Erythroblast (primary cell): Measurements from ENCODE around the gene FSCB.

Source experiments
- DNase-seq, 2 experiments: peaks; one replicate each; lab custom pipeline; 2025; lab: John Stamatoyannopoulos, UW
- GATA1 ChIP-seq: IDR thresholded peaks from 2 replicates; pipeline ENCODE4 v1.6.1; 2011; ENCODE audit warnings: low read depth, mild to moderate bottlenecking, control low read depth, low read length, moderate library complexity

The FSCB gene

GRCh38 chr14:44461811-44462210 lies 45.3 kb downstream of the FSCB start:
- DNase-seq: no peak
- no peak for TF ChIP-seq GATA1
